ENCODE measurements around the gene HNRNPA3.

DNA sequence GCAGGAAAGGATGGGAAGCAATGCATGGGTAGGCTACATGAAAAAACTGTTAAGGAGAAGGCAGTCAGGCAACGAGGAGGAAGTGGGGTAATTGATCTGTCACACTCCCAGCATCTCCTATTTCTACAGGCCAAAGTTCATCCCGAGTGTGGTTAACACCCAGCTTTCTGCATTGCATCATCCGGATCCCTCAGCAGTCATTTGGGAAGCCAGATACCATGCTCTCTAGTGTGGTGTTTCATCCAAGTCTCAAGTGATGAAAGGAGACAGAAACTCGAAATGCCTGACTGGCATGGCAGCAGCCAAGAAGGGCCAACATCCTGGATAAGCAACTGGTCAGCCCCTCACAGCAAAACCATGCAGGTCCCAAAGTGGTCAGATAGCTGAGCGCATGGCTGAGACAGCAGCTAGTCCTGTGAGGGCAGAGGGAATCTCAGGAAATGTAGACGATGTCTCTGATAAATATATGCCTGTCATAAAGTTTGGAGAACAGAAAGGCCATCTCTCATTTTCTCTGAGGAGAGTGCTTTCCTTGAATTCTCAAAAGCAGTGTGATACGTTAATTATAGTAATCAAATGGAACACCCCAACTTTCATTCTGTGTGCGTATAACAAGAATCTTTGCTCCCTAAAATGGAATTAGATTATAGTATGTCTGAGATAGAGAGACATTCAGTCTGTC is 24.8 kb upstream of the HNRNPA3 start:
- TF ChIP-seq EZH2 (IDR thresholded peaks at IDR 0.05; ENCODE audit: insufficient read depth, poor library complexity, severe bottlenecking): no peak
- TF ChIP-seq EZH2phosphoT487 (IDR thresholded peaks at IDR 0.05; ENCODE audit: insufficient read depth, low read depth): peak; percentile 85

All from GM23248 (cell line).